ENCODE data around the gene GLT1D1. TPM values are rescaled to one million over a fixed set of nuclear protein-coding genes. Genes with fewer than 3 reads are reported as not detected.

Gene GLT1D1
- total RNA-seq, 6 experiments from 2014 or later: not detected

DNA sequence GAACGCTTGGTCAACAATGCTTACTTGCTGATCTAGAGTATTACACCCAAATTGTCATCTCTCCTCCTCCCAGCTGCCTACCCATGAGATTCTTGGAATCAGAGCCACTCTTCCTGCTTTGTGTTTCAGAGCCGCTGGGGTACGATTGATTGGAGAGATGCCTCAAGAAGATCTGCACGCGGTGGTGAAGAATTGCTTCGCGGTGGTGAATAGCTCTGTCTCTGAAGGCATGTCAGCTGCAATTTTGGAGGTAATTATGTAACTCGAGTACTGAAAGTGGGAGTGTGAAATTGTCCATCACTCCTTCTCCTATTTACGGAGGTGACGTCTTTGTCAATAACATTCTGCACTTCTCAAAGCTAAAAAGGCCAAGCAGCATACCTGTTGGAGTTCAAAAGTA is 93.9 kb downstream of the GLT1D1 start:
- TF ChIP-seq, protein P1, sequence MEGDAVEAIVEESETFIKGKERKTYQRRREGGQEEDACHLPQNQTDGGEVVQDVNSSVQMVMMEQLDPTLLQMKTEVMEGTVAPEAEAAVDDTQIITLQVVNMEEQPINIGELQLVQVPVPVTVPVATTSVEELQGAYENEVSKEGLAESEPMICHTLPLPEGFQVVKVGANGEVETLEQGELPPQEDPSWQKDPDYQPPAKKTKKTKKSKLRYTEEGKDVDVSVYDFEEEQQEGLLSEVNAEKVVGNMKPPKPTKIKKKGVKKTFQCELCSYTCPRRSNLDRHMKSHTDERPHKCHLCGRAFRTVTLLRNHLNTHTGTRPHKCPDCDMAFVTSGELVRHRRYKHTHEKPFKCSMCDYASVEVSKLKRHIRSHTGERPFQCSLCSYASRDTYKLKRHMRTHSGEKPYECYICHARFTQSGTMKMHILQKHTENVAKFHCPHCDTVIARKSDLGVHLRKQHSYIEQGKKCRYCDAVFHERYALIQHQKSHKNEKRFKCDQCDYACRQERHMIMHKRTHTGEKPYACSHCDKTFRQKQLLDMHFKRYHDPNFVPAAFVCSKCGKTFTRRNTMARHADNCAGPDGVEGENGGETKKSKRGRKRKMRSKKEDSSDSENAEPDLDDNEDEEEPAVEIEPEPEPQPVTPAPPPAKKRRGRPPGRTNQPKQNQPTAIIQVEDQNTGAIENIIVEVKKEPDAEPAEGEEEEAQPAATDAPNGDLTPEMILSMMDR (IDR thresholded peaks at IDR 0.05): no peak
- no peaks in the 10 kb centered on the region for H3K4me1 Mint-ChIP-seq (ENCODE audit: low read depth)
- H3K27me3 Mint-ChIP-seq (ENCODE audit: insufficient read depth): no peaks in the 10 kb centered on the region; the same call in 1 of the 2 replicates
- H3K27ac Mint-ChIP-seq: no peak overlapping the region
- peaks cover 44% of the 10 kb centered on the region for H3K9me3 Mint-ChIP-seq
- H3K4me3 Mint-ChIP-seq: no peak overlapping the region
- peaks cover 16% of the 10 kb centered on the region for H3K36me3 Mint-ChIP-seq (ENCODE audit: low read depth)
- DNase-seq: no peak

DNA sequence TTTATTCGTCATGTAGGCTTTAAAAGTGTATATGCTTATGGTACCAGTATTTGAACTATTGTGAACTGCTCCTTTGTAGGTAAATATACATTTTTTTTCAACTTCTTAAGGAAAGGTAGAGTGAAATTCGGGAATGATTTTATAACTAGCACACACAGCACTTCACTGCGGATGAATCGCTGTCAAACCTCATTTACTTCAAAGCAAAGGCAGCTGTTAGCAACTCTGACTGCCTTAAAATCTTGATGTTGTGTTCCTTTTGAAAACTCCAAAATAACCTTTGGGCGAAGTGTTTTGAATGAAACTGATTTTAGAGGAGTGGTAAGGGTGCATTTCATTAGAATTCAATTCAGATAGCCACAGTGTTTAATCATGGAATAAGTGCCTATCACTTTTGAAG is 95.8 kb downstream of the GLT1D1 start:
- TF ChIP-seq, protein P1 (IDR thresholded peaks at IDR 0.05): no peak
- DNase-seq: no peak
- H3K9me3 Mint-ChIP-seq: peaks cover 39% of the 10 kb centered on the region
- H3K27ac Mint-ChIP-seq: no peak overlapping the region
- peaks cover 16% of the 10 kb centered on the region for H3K36me3 Mint-ChIP-seq (ENCODE audit: low read depth)
- H3K4me3 Mint-ChIP-seq: no peak overlapping the region
- no peaks in the 10 kb centered on the region for H3K27me3 Mint-ChIP-seq (ENCODE audit: insufficient read depth)
- no peaks in the 10 kb centered on the region for H3K4me1 Mint-ChIP-seq (ENCODE audit: low read depth)

DNA sequence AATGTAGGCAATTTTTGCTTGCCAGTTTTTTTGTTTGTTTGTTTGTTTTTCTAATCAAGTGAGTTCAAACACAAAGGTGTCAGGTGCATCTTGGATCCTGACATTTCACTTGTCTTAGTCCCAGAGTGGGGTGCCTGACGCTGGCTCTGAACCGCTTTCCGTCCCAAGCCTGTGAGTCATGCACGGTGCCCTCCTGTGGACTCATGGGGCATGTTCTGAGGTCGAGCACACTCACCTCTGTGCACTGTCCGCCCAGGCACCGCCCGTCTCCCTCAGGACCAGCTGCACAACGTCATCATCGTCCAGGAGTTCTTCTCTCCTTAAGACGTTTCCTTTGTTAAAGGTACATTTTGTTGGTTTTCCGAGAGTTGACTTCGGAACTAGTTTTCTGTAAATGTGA is 98.2 kb downstream of the GLT1D1 start:
- H3K9me3 Mint-ChIP-seq: peaks cover 50% of the 10 kb centered on the region

DNA sequence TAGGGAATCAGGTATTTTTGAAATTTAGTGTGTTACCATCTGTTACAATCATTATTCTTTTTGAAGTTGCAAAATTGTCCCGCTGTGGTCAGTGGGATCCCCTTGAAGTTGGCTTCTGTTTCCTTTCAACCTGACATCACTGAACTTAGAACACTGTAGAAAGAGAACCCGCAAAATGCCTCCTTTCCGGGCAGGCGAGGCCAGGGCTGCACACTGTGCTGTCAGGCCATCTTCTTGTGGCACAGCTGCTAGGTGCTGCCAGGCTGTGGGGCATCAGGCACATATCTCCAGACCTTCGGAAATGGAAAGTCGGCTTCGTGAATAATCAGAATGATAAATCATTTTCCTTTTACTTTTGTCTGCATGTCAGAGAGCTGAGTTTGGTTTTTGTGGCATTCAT is 103.5 kb downstream of the GLT1D1 start:
- Mint-ChIP-seq H3K4me1 (ENCODE audit: low read depth) (no peaks in the 10 kb centered on the region), H3K27me3 (ENCODE audit: insufficient read depth) (no peaks in the 10 kb centered on the region), H3K36me3 (ENCODE audit: low read depth) (peaks cover 9% of the 10 kb centered on the region), H3K27ac (no peak overlapping the region), H3K9me3 (peaks cover 42% of the 10 kb centered on the region), H3K4me3 (no peak overlapping the region)
- TF ChIP-seq, protein P1 (IDR thresholded peaks at IDR 0.05): no peak
- DNase-seq: no peak

More for the DNA sequence above, 98.2 kb downstream of the GLT1D1 start:
- peaks cover 17% of the 10 kb centered on the region for H3K36me3 Mint-ChIP-seq (ENCODE audit: low read depth)
- H3K27me3 Mint-ChIP-seq (ENCODE audit: insufficient read depth): no peaks in the 10 kb centered on the region
- TF ChIP-seq, protein P1 (IDR thresholded peaks at IDR 0.05): no peak
- H3K4me3 Mint-ChIP-seq: no peak overlapping the region
- H3K27ac Mint-ChIP-seq: no peak overlapping the region
- H3K4me1 Mint-ChIP-seq (ENCODE audit: low read depth): no peaks in the 10 kb centered on the region
- no peak for DNase-seq

DNA sequence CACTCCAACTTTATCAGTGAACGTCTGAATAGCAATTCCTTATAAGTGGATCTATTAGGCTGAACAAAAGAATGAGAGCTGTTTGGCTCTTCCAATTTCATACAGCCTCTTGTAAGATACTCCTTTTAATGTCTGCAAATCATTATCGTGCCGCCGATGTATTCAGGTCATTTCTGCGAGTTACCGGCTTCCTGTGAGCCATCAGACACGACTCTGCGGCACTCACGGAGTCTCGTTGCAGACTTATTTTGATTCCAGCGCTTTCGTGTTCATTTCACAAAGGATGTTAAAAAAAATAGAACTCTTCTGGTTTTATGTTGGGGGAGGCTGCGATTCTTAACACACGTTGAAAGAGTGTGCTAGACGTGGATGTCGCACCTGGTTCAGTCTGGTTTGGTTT is 106.6 kb downstream of the GLT1D1 start:
- TF ChIP-seq, protein P1 (IDR thresholded peaks at IDR 0.05): no peak
- Mint-ChIP-seq H3K27me3 (ENCODE audit: insufficient read depth) (no peaks in the 10 kb centered on the region), H3K4me3 (no peak overlapping the region), H3K27ac (no peak overlapping the region), H3K9me3 (peaks cover 41% of the 10 kb centered on the region), H3K36me3 (ENCODE audit: low read depth) (peaks cover 5% of the 10 kb centered on the region), H3K4me1 (ENCODE audit: low read depth) (no peaks in the 10 kb centered on the region)
- DNase-seq: no peak

All from HFFc6 (cell line).